GM12878 (cell line): ENCODE data around the gene DNAAF8. TPM values are rescaled to one million over a fixed set of nuclear protein-coding genes. Genes with fewer than 3 reads are reported as not detected.

Source experiments
- ATAC-seq: fragments of 200-7000 bp; cut with Tn5 transposase; 3 replicates; pipeline ENCODE4 v1.9.1; 2020; ENCODE audit warnings: mild to moderate bottlenecking, moderate library complexity
- BruUV-seq: library from RNA; stranded (reverse); fragments of 400-500 nt; replicated peaks from 2 replicates; lab custom pipeline; 2021; lab: Mats Ljungman, UMichigan
- CTCF ChIA-PET: fragments of 300-600 bp; sonication (Branson Sonifier 250); formaldehyde crosslinking; extraction: SDS; loops from one replicate; lab custom pipeline; 2021; ENCODE audit warnings: inconsistent platforms; lab: Yijun Ruan, JAX
- POLR2A ChIA-PET: fragments of 350-600 bp; formaldehyde crosslinking; extraction: SDS; loops from one replicate; lab custom pipeline; 2021; ENCODE audit warnings: inconsistent platforms; lab: Charles Lee
- RAD21 ChIA-PET: fragments of 300-600 bp; sonication (Branson Sonifier 250); formaldehyde crosslinking; loops from one replicate; lab custom pipeline; 2023; ENCODE audit warnings: antibody characterized with exemption; ENCODE audit not compliant: unreplicated experiment; lab: Charles Lee
- SMC1A ChIA-PET: fragments of 300-600 bp; sonication (Branson Sonifier 250); formaldehyde crosslinking; loops from one replicate; lab custom pipeline; 2023; ENCODE audit not compliant: unreplicated experiment, uncharacterized antibody; lab: Charles Lee
- DNase-seq: peaks from one replicate; pipeline ENCODE4 v3.0.0-alpha.2; 2011; ENCODE audit warnings: low read depth, low spot score
- FAIRE-seq: peaks from 3 replicates; lab custom pipeline; 2011; peaks lifted over from hg19 to GRCh38; lab: Jason Lieb, UNC
- H2AFZ ChIP-seq: 2 replicates; pipeline ENCODE4 v1.6.0; 2011; ENCODE audit warnings: low read depth, low read length, control low read depth; ENCODE audit not compliant: control insufficient read depth
- H3K27ac ChIP-seq: 2 replicates; pipeline ENCODE4 v1.5.1; 2011; ENCODE audit warnings: control low read depth; ENCODE audit not compliant: control insufficient read depth, insufficient read depth
- H3K27me3 ChIP-seq, 2 experiments: replicated peaks in 1 of 2; 2 replicates each; pipeline versions ENCODE4 v1.6.0 to v1.6.1; 2011; ENCODE audit warnings: low read length in 1 of 2; ENCODE audit not compliant: control insufficient read depth in 2 of 2, insufficient read depth in 2 of 2
- H3K36me3 ChIP-seq, 2 experiments: 2 replicates each; pipeline ENCODE4 v1.5.1; 2011; ENCODE audit warnings: low read length in 1 of 2; ENCODE audit not compliant: control insufficient read depth in 2 of 2, insufficient read depth in 2 of 2
- H3K4me1 ChIP-seq: 2 replicates; pipeline ENCODE4 v1.6.1; 2011; ENCODE audit warnings: mild to moderate bottlenecking, low read length, moderate library complexity, mixed read lengths; ENCODE audit not compliant: control insufficient read depth, insufficient read depth
- H3K4me2 ChIP-seq: 2 replicates; pipeline ENCODE4 v1.6.0; 2011; ENCODE audit warnings: control low read depth; ENCODE audit not compliant: control insufficient read depth, insufficient read depth
- H3K4me3 ChIP-seq: fragments of 200-600 bp; sonication (generic); 2 replicates; pipeline ENCODE4 v1.5.1; 2016
- H3K79me2 ChIP-seq: 2 replicates; pipeline ENCODE4 v1.6.0; 2011; ENCODE audit warnings: low read length; ENCODE audit not compliant: control insufficient read depth, insufficient read depth
- H3K9ac ChIP-seq: 2 replicates; pipeline ENCODE4 v1.8.0; 2011; ENCODE audit warnings: low read length, control low read depth, mixed read lengths; ENCODE audit not compliant: control insufficient read depth, insufficient read depth
- H3K9me3 ChIP-seq: replicated peaks from 3 replicates; pipeline ENCODE4 v1.5.1; 2011; ENCODE audit warnings: mild to moderate bottlenecking, low read length; ENCODE audit not compliant: control insufficient read depth, insufficient read depth
- H4K20me1 ChIP-seq: 2 replicates; pipeline ENCODE4 v1.6.0; 2011; ENCODE audit not compliant: control insufficient read depth, insufficient read depth
- ASH2L ChIP-seq: fragments of 300-600, 200-600 bp; sonication (generic); IDR thresholded peaks from 2 replicates; pipeline ENCODE4 v1.6.1; 2017; ENCODE audit warnings: low read depth, mild to moderate bottlenecking, borderline replicate concordance
- BCL3 ChIP-seq: IDR thresholded peaks from 2 replicates; pipeline ENCODE4 v1.6.1; 2011; ENCODE audit warnings: borderline replicate concordance, low read depth, mild to moderate bottlenecking, moderate library complexity, low read length; ENCODE audit not compliant: insufficient read depth, poor library complexity, severe bottlenecking
- CHD1 ChIP-seq: IDR thresholded peaks from 2 replicates; pipeline ENCODE4 v1.6.1; 2012; ENCODE audit warnings: low read depth, low read length, improper control_type of control experiment
- GATAD2B ChIP-seq: fragments of 450-650 bp; conservative IDR thresholded peaks from 2 replicates; pipeline ENCODE4 v1.6.1; 2017; ENCODE audit warnings: low read depth, mild to moderate bottlenecking, moderate library complexity
- HDAC2 ChIP-seq: fragments of 200-600 bp; sonication (generic); IDR thresholded peaks from 2 replicates; pipeline ENCODE4 v1.6.1; 2017
- HSF1 ChIP-seq: fragments of 150-350 bp; IDR thresholded peaks from 2 replicates; pipeline ENCODE4 v1.6.1; 2014; ENCODE audit warnings: mild to moderate bottlenecking, low read depth, low read length
- IKZF1 ChIP-seq: fragments of 450-650 bp; conservative IDR thresholded peaks from 2 replicates; pipeline ENCODE4 v1.6.1; 2017; ENCODE audit warnings: antibody characterized with exemption, mild to moderate bottlenecking
- JUND ChIP-seq: IDR thresholded peaks from 2 replicates; pipeline ENCODE4 v1.6.1; 2012; ENCODE audit warnings: low read depth, mild to moderate bottlenecking, low read length, improper control_type of control experiment, moderate library complexity
- KAT2A ChIP-seq: conservative IDR thresholded peaks from 2 replicates; pipeline ENCODE4 v1.6.1; 2011; ENCODE audit warnings: low read depth, low read length; ENCODE audit not compliant: control insufficient read depth
- MTA3 ChIP-seq: IDR thresholded peaks from 2 replicates; pipeline ENCODE4 v1.6.1; 2012; ENCODE audit warnings: low read length, inconsistent platforms, borderline replicate concordance
- NFYB ChIP-seq: IDR thresholded peaks from 2 replicates; pipeline ENCODE4 v1.6.1; 2011; ENCODE audit warnings: low read depth, mild to moderate bottlenecking, low read length, improper control_type of control experiment, moderate library complexity; ENCODE audit not compliant: insufficient read depth
- PAX8 ChIP-seq: fragments of 450-650 bp; IDR thresholded peaks from 2 replicates; pipeline ENCODE4 v1.6.1; 2017; ENCODE audit warnings: mild to moderate bottlenecking, moderate library complexity
- RELB ChIP-seq: fragments of 450-650 bp; IDR thresholded peaks from 2 replicates; pipeline ENCODE4 v1.6.1; 2017; ENCODE audit warnings: low read depth, mild to moderate bottlenecking, moderate library complexity
- SUPT20H ChIP-seq: IDR thresholded peaks from 2 replicates; pipeline ENCODE4 v1.6.1; 2011; ENCODE audit warnings: low read depth, mild to moderate bottlenecking, low read length, moderate library complexity, borderline replicate concordance; ENCODE audit not compliant: control insufficient read depth
- USF2 ChIP-seq: IDR thresholded peaks from 2 replicates; pipeline ENCODE4 v1.6.1; 2011; ENCODE audit warnings: low read depth, low read length, improper control_type of control experiment, borderline replicate concordance
- WRNIP1 ChIP-seq: IDR thresholded peaks from 2 replicates; pipeline ENCODE4 v1.6.1; 2011; ENCODE audit warnings: low read depth, low read length, improper control_type of control experiment, borderline replicate concordance
- YY1 ChIP-seq: IDR thresholded peaks from 2 replicates; pipeline ENCODE4 v1.6.1; 2011; ENCODE audit warnings: low read depth, mild to moderate bottlenecking, low read length
- ZNF217 ChIP-seq: fragments of 450-650 bp; IDR thresholded peaks from 2 replicates; pipeline ENCODE4 v1.6.1; 2017; ENCODE audit warnings: antibody characterized with exemption, mild to moderate bottlenecking
- WGBS: methylation state at CpG from one replicate; pipeline ENCODE4 v1.1.6; 2016; ENCODE audit warnings: low lambda C conversion rate; ENCODE audit not compliant: insufficient replicate concordance, insufficient coverage; ENCODE audit errors: missing lambda C conversion rate; 5-methylcytosine and 5-hydroxymethylcytosine counted together
- in situ Hi-C: fragments of 300-500 bp; cut with MboI; formaldehyde crosslinking; loops from 9 replicates; pipeline ENCODE4 v1.14.3; 2018; ENCODE audit warnings: mixed read lengths
- intact Hi-C: fragments of 100-400 bp; cut with micrococcal nuclease; formaldehyde crosslinking; loops from one replicate; pipeline ENCODE4 v1.14.2; 2022; ENCODE audit not compliant: unreplicated experiment
- polyA plus RNA-seq, 11 experiments: library from polyadenylated mRNA; depleted of rRNA in 4 of 11; unstranded in 6 of 11; stranded (reverse) in 5 of 11; fragments of >200 nt; fragmentation: Nextera tagmentation in 4 of 11; fragmentation: Illumina TruSeq in 1 of 11; extraction: Ambion mirVana in 4 of 11; extraction: Trizol in 1 of 11; gene quantifications; 1 replicate in 1 of 11; 2 replicates in 10 of 11; pipeline versions ENCODE4 v1.2.1 to v1.2.3, GENCODE V29; 2011 to 2016; ENCODE audit warnings: inconsistent platforms in 2 of 11, missing spikeins in 2 of 11, low read depth in 1 of 11
- total RNA-seq, 4 experiments: library from RNA; depleted of rRNA in 3 of 4; stranded (reverse); fragments of >200 nt in 3 of 4; fragmentation: Illumina TruSeq in 1 of 4; extraction: Trizol in 1 of 4; gene quantifications; 2 replicates each; pipeline versions ENCODE4 v1.2.1 to v1.2.3, GENCODE V29; 2013 to 2021

The DNAAF8 gene
- total and polyA plus RNA-seq, 10 of the 15 experiments (the other 5 are each of a cell fraction or from before 2014, with no cell fraction given): 0.01 to 0.78 (median 0.22) TPM; not detected in 2

- TF ChIP-seq RELB: no peak
- no peak for TF ChIP-seq NFYB
- no peak for TF ChIP-seq MTA3
- TF ChIP-seq IKZF1: no peak
- TF ChIP-seq HSF1: no peak
These were observed 55.9 kb downstream of the DNAAF8 start (continued) for GRCh38 chr16:4790261-4790660.

GRCh38 chr16:4790871-4791270, 56.5 kb downstream of the DNAAF8 start:
- Histone ChIP-seq H3K4me3 (no peak overlapping the region), H3K9me3 (no peaks in the 10 kb centered on the region), H3K79me2 (no peaks in the 10 kb centered on the region), H3K27ac (no peak overlapping the region), H3K27me3 (no peaks in the 10 kb centered on the region), H3K4me2 (no peak overlapping the region), H3K4me1 (no peaks in the 10 kb centered on the region), H4K20me1 (no peaks in the 10 kb centered on the region), H3K9ac (no peak overlapping the region), H2AFZ (no peak overlapping the region), H3K36me3 (no peaks in the 10 kb centered on the region)
- CTCF ChIA-PET: no interaction called here
- no peak for TF ChIP-seq GATAD2B
- TF ChIP-seq KAT2A: no peak
- no peak for TF ChIP-seq YY1
- no peak for TF ChIP-seq PAX8
- no peak for TF ChIP-seq SUPT20H
- no peak for TF ChIP-seq BCL3
- no peak for TF ChIP-seq USF2
- no peak for TF ChIP-seq WRNIP1
- TF ChIP-seq HDAC2: no peak
- no peak for TF ChIP-seq JUND
- TF ChIP-seq ASH2L: no peak
- TF ChIP-seq ZNF217: no peak
- no peak for TF ChIP-seq CHD1
- no peak for FAIRE-seq
- SMC1A ChIA-PET: no interaction called here
- in situ Hi-C loops: no loop called here
- no TSS peak for BruUV-seq
- POLR2A ChIA-PET: no interaction called here
- RAD21 ChIA-PET: no interaction called here
- no peak for DNase-seq
- 19% methylated on average over 10 of the region's 10 CpGs for WGBS
- no peak for ATAC-seq
- intact Hi-C loops: no loop called here
